Measurements from ENCODE around the gene NR2E1. TPM values are rescaled to one million over a fixed set of nuclear protein-coding genes. Genes with fewer than 3 reads are reported as not detected.

Gene NR2E1
- total RNA-seq, 4 donors from 2014 or later: not detected

GRCh38 chr6:108170332-108171290, 4.8 kb downstream of the NR2E1 start:
- intact Hi-C loops (cut with DNase I; ENCODE audit: low total_unique reads): no loop called here
- no peak for DNase-seq
- Histone ChIP-seq H3K4me1 (peaks cover 21 to 63% (median 40%) of the 10 kb centered on the region in 4 donors), H3K27me3 (peaks cover 100% of the 10 kb centered on the region), H3K27ac (no peak overlapping the region), H3K36me3 (no peaks in the 10 kb centered on the region), H3K4me3 (no peak overlapping the region), H3K9me3 (no peaks in the 10 kb centered on the region)
- TF ChIP-seq POLR2A (IDR thresholded peaks at IDR 0.05) (no peak), CTCF (IDR thresholded peaks at IDR 0.05) (no peak), POLR2AphosphoS5 (IDR thresholded peaks at IDR 0.05) (no peak), EP300 (IDR thresholded peaks at IDR 0.05; ENCODE audit: low read depth) (no peak)
- in situ Hi-C loops (cut with MboI; ENCODE audit: low pct_ligation_motif_present in 1 of 4, low pct_unique_long_range_greater_than_20kb in 1 of 4, low sequenced_read_pairs in 3 of 4): no loop called here
- 21 to 27% methylated on average over 29 to 31 of the region's 31 CpGs for WGBS, 2 donors (ENCODE audit: low coverage in 1 of 2)

GRCh38 chr6:108171291-108171917, 5.6 kb downstream of the NR2E1 start:
- no peak for DNase-seq
- Histone ChIP-seq H3K9me3 (no peaks in the 10 kb centered on the region), H3K4me3 (no peak overlapping the region), H3K27me3 (peaks cover 100% of the 10 kb centered on the region), H3K36me3 (no peaks in the 10 kb centered on the region), H3K4me1 (peaks cover 26 to 63% (median 41%) of the 10 kb centered on the region in 4 donors), H3K27ac (no peak overlapping the region)
- 45 to 47% methylated on average over 2 to 21 of the region's 21 CpGs for WGBS, 2 donors (ENCODE audit: low coverage in 1 of 2)
- intact Hi-C loops (cut with DNase I; ENCODE audit: low total_unique reads) (no loop called here), in situ Hi-C loops (cut with MboI; ENCODE audit: low pct_ligation_motif_present in 1 of 4, low pct_unique_long_range_greater_than_20kb in 1 of 4, low sequenced_read_pairs in 3 of 4) (no loop called here)
- no peak for TF ChIP-seq POLR2A (IDR thresholded peaks at IDR 0.05)
- no peak for TF ChIP-seq EP300 (IDR thresholded peaks at IDR 0.05; ENCODE audit: low read depth)
- no peak for TF ChIP-seq POLR2AphosphoS5 (IDR thresholded peaks at IDR 0.05)
- no peak for TF ChIP-seq CTCF (IDR thresholded peaks at IDR 0.05)

GRCh38 chr6:108171918-108172516, 6.2 kb downstream of the NR2E1 start:
- Histone ChIP-seq H3K27me3 (peaks cover 100% of the 10 kb centered on the region), H3K36me3 (no peaks in the 10 kb centered on the region), H3K27ac (no peak overlapping the region), H3K4me1 (peaks cover 22 to 59% (median 40%) of the 10 kb centered on the region in 4 donors), H3K4me3 (no peak overlapping the region), H3K9me3 (no peaks in the 10 kb centered on the region)
- WGBS, 2 donors (ENCODE audit: low coverage in 1 of 2): 20 to 66% methylated on average over 1 to 2 of the region's 3 CpGs
- TF ChIP-seq CTCF (IDR thresholded peaks at IDR 0.05) (no peak), EP300 (IDR thresholded peaks at IDR 0.05; ENCODE audit: low read depth) (no peak), POLR2A (IDR thresholded peaks at IDR 0.05) (no peak), POLR2AphosphoS5 (IDR thresholded peaks at IDR 0.05) (no peak)
- intact Hi-C loops (cut with DNase I; ENCODE audit: low total_unique reads) (no loop called here), in situ Hi-C loops (cut with MboI; ENCODE audit: low pct_ligation_motif_present in 1 of 4, low pct_unique_long_range_greater_than_20kb in 1 of 4, low sequenced_read_pairs in 3 of 4) (no loop called here)
- DNase-seq: no peak

Measured in transverse colon (tissue), 4 donors.